Stimulated activated CD4-positive, alpha-beta T cell treated with anti-CD3 and anti-CD28 coated beads, Interleukin-12 subunit alpha, Interleukin-12 subunit beta, amount 100 ng/mL, for 4 hours (primary cell): ENCODE measurements around the gene ARHGAP12.
A peak's percentile ranks its signal among the peaks of the same experiment; 100 is the strongest.

ENCODE experiments used
- DNase-seq: peaks from one replicate; pipeline ENCODE4 v3.0.0-alpha.2; 2020

The ARHGAP12 gene

GRCh38 chr10:31759799-31760626 is 168.6 kb downstream of the ARHGAP12 start:
- peak; percentile 94 for DNase-seq

GRCh38 chr10:31759124-31759798 is 169.4 kb downstream of the ARHGAP12 start:
- peak; percentile 60 for DNase-seq

GRCh38 chr10:31758495-31758894 is 170.1 kb downstream of the ARHGAP12 start:
- no peak for DNase-seq

GRCh38 chr10:31757831-31758230 is 170.8 kb downstream of the ARHGAP12 start:
- no peak for DNase-seq

- no peak for DNase-seq
Observed at GRCh38 chr10:31757386-31757791, 171.2 kb downstream of the ARHGAP12 start.

- DNase-seq, result no peak
Observed at GRCh38 chr10:31756729-31757110, 171.9 kb downstream of the ARHGAP12 start.

- no peak for DNase-seq
Observed at GRCh38 chr10:31756101-31756728, 172.4 kb downstream of the ARHGAP12 start.
